ENCODE measurements around the gene ALK. TPM values are rescaled to one million over a fixed set of nuclear protein-coding genes. Genes with fewer than 3 reads are reported as not detected.
A peak's percentile ranks its signal among the peaks of the same experiment; 100 is the strongest.

Gene ALK
- total RNA-seq, 1 experiment from 2014 or later: 0.87 TPM

- no peaks in the 10 kb centered on the region for H3F3A ChIP-seq (ENCODE audit: low read length, unreplicated experiment)
- no peaks in the 10 kb centered on the region for H3K9me2 ChIP-seq (replicated peaks; ENCODE audit: low read length)
- ChIA-PET POLR2A (ENCODE audit: unreplicated experiment) (no interaction called here), CTCF (interaction anchor here (0.6 kb wide), 1 partner anchor 33 kb away, joined by 4 read pairs; no protein-coding TSS in a partner anchor)
- peaks cover 23% of the 10 kb centered on the region for H3K4me1 ChIP-seq (ENCODE audit: insufficient read depth, low read length)
- H3K4me2 ChIP-seq (ENCODE audit: low read length): no peak overlapping the region
- no peak for ATAC-seq
- no peaks in the 10 kb centered on the region for H3K36me3 ChIP-seq (ENCODE audit: low read depth, low read length)
- intact Hi-C loops (cut with micrococcal nuclease): no loop called here
- H3K79me2 ChIP-seq (ENCODE audit: low read length): no peaks in the 10 kb centered on the region
- no peak for DNase-seq
- BruUV-seq (replicated peaks): no TSS peak
- H2AFZ ChIP-seq (ENCODE audit: low read length): no peak overlapping the region
- no peak overlapping the region for H3K4me3 ChIP-seq (ENCODE audit: low read length)
- H3K27ac ChIP-seq (ENCODE audit: low read length): no peak overlapping the region
- no peak for TF ChIP-seq EZH2 (IDR thresholded peaks at IDR 0.05; ENCODE audit: low read length, unreplicated experiment)
- TF ChIP-seq EZH2phosphoT487 (IDR thresholded peaks at IDR 0.05; ENCODE audit: borderline replicate concordance, low read length): no peak
- no peak overlapping the region for H3K9ac ChIP-seq (ENCODE audit: low read length)
- H3K27me3 ChIP-seq (ENCODE audit: low read length): no peaks in the 10 kb centered on the region
- no peaks in the 10 kb centered on the region for H3K9me3 ChIP-seq (ENCODE audit: low read length)
- H4K20me1 ChIP-seq (ENCODE audit: low read length): no peaks in the 10 kb centered on the region
These were observed 346.0 kb downstream of the ALK start for GRCh38 chr2:29575370-29575890.

- Histone ChIP-seq H3K27ac (ENCODE audit: low read length) (no peak overlapping the region), H3K4me3 (ENCODE audit: low read length) (no peak overlapping the region), H3K9me2 (replicated peaks; ENCODE audit: low read length) (no peaks in the 10 kb centered on the region), H3K27me3 (ENCODE audit: low read length) (no peaks in the 10 kb centered on the region), H3K4me1 (ENCODE audit: insufficient read depth, low read length) (peaks cover 13% of the 10 kb centered on the region), H3K79me2 (ENCODE audit: low read length) (no peaks in the 10 kb centered on the region), H2AFZ (ENCODE audit: low read length) (no peak overlapping the region), H3K4me2 (ENCODE audit: low read length) (peak overlapping the region; percentile 23; the same call in 1 of the 2 replicates), H3F3A (ENCODE audit: low read length, unreplicated experiment) (no peaks in the 10 kb centered on the region), H4K20me1 (ENCODE audit: low read length) (no peaks in the 10 kb centered on the region), H3K9ac (ENCODE audit: low read length) (no peak overlapping the region), H3K36me3 (ENCODE audit: low read depth, low read length) (no peaks in the 10 kb centered on the region), H3K9me3 (ENCODE audit: low read length) (no peaks in the 10 kb centered on the region)
- BruUV-seq (replicated peaks): no TSS peak
- TF ChIP-seq EZH2phosphoT487 (IDR thresholded peaks at IDR 0.05; ENCODE audit: borderline replicate concordance, low read length) (no peak), EZH2 (IDR thresholded peaks at IDR 0.05; ENCODE audit: low read length, unreplicated experiment) (no peak), CTCF (conservative IDR thresholded peaks at IDR 0.05; ENCODE audit: low read depth, low read length) (no peak)
- ChIA-PET POLR2A (ENCODE audit: unreplicated experiment) (no interaction called here), CTCF (no interaction called here)
- peak; percentile 65 for DNase-seq
- ATAC-seq: peak; percentile 97
- intact Hi-C loops (cut with micrococcal nuclease): loop anchor here (5.0 kb wide), 2 partner anchors 89 to 174 kb away; no protein-coding TSS in a partner anchor
These were observed 347.8 kb downstream of the ALK start for GRCh38 chr2:29573612-29574011.

- DNase-seq (no peak), ATAC-seq (no peak)
- H3K27ac ChIP-seq (ENCODE audit: low read length): no peak overlapping the region
- H3K9me3 ChIP-seq (ENCODE audit: low read length): no peaks in the 10 kb centered on the region
- H3K9me2 ChIP-seq (replicated peaks; ENCODE audit: low read length): no peaks in the 10 kb centered on the region
- H3K4me2 ChIP-seq (ENCODE audit: low read length): 0 out of 2 replicates have a peak overlapping the region, but pooled peaks have one; percentile 23
- H3K36me3 ChIP-seq (ENCODE audit: low read depth, low read length): no peaks in the 10 kb centered on the region
- ChIA-PET CTCF (no interaction called here), POLR2A (ENCODE audit: unreplicated experiment) (no interaction called here)
- H3K4me1 ChIP-seq (ENCODE audit: insufficient read depth, low read length): peaks cover 13% of the 10 kb centered on the region
- H3K27me3 ChIP-seq (ENCODE audit: low read length): no peaks in the 10 kb centered on the region
- no peak overlapping the region for H2AFZ ChIP-seq (ENCODE audit: low read length)
- H4K20me1 ChIP-seq (ENCODE audit: low read length): no peaks in the 10 kb centered on the region
- H3K79me2 ChIP-seq (ENCODE audit: low read length): no peaks in the 10 kb centered on the region
- no TSS peak for BruUV-seq (replicated peaks)
- no peaks in the 10 kb centered on the region for H3F3A ChIP-seq (ENCODE audit: low read length, unreplicated experiment)
- no peak overlapping the region for H3K4me3 ChIP-seq (ENCODE audit: low read length)
- H3K9ac ChIP-seq (ENCODE audit: low read length): no peak overlapping the region
- TF ChIP-seq EZH2 (IDR thresholded peaks at IDR 0.05; ENCODE audit: low read length, unreplicated experiment) (no peak), EZH2phosphoT487 (IDR thresholded peaks at IDR 0.05; ENCODE audit: borderline replicate concordance, low read length) (no peak), CTCF (conservative IDR thresholded peaks at IDR 0.05; ENCODE audit: low read depth, low read length) (no peak)
- intact Hi-C loops (cut with micrococcal nuclease): loop anchor here (5.0 kb wide), 2 partner anchors 89 to 174 kb away; no protein-coding TSS in a partner anchor
These were observed 348.2 kb downstream of the ALK start for GRCh38 chr2:29573147-29573546.
